Fibroblast of the aortic adventitia (primary cell): ENCODE data around the gene PCDHGA1. TPM values are rescaled to one million over a fixed set of nuclear protein-coding genes. Genes with fewer than 3 reads are reported as not detected.
"Not testable (repeated sequence)": the region's sequence is repeated elsewhere in the genome, so short reads cannot be mapped to it uniquely, and the experiment has no call there.

ENCODE experiments used
- DNase-seq: peaks from one replicate; pipeline ENCODE4 v3.0.0-alpha.2; 2010; ENCODE audit warnings: low read depth
- H3K4me3 ChIP-seq: 2 replicates; pipeline ENCODE4 v1.5.1; 2011; ENCODE audit warnings: low read depth, mild to moderate bottlenecking, control low read depth, low read length, moderate library complexity
- CTCF ChIP-seq: IDR thresholded peaks from 2 replicates; pipeline ENCODE4 v1.5.1; 2011; ENCODE audit warnings: mild to moderate bottlenecking, low read length, control low read depth, inconsistent platforms; ENCODE audit not compliant: insufficient read depth
- total RNA-seq: library from RNA; depleted of rRNA; stranded (reverse); fragments of >200 nt; gene quantifications from 2 replicates; pipeline ENCODE4 v1.2.3, GENCODE V29; 2012; ENCODE audit warnings: low replicate concordance

PCDHGA1 gene
- total RNA-seq, 1 donor = 1.4 TPM

- peak; percentile 55 for TF ChIP-seq CTCF
- peak within 1 kb of the TSS; percentile 57 for H3K4me3 ChIP-seq
- DNase-seq = peak; percentile 68
These were observed 8.4 kb downstream of the PCDHGA1 start, which contains the start of gene PCDHGA2 for GRCh38 chr5:141338538-141339306. TSS of gene PCDHGA2 (plus strand) at chr5:141338760.

GRCh38 chr5:141340781-141341354 is 10.6 kb downstream of the PCDHGA1 start:
- not testable (repeated sequence) for H3K4me3 ChIP-seq, DNase-seq

- TF ChIP-seq CTCF = no peak
- no peak for DNase-seq
- no peak overlapping the region for H3K4me3 ChIP-seq
These were observed 12.5 kb downstream of the PCDHGA1 start for GRCh38 chr5:141342773-141343172.

- TF ChIP-seq CTCF = peak; percentile 56
- DNase-seq = peak; percentile 72
These were observed 13.1 kb downstream of the PCDHGA1 start, which contains the start of gene PCDHGA3 for GRCh38 chr5:141343242-141343952. TSS of gene PCDHGA3 (plus strand) at chr5:141343829. CDS start at chr5:141344034, 205 bp downstream.

GRCh38 chr5:141343953-141344463 is 13.7 kb downstream of the PCDHGA1 start:
- peak overlapping the region; percentile 57 for H3K4me3 ChIP-seq
- no peak for DNase-seq
- TF ChIP-seq CTCF = no peak

More at GRCh38 chr5:141343242-141343952, 13.1 kb downstream of the PCDHGA1 start, which contains the start of gene PCDHGA3:
- peak within 1 kb of the TSS; percentile 57 for H3K4me3 ChIP-seq

GRCh38 chr5:141345327-141345726 is 15.0 kb downstream of the PCDHGA1 start:
- no peak overlapping the region for H3K4me3 ChIP-seq
- DNase-seq = no peak
- no peak for TF ChIP-seq CTCF

- not testable (repeated sequence) for H3K4me3 ChIP-seq, DNase-seq
These were observed 15.7 kb downstream of the PCDHGA1 start for GRCh38 chr5:141346017-141346416.
